Amniotic stem cell (primary cell): ENCODE data around the gene CDS1.
A peak's percentile ranks its signal among the peaks of the same experiment; 100 is the strongest.
"Not testable (repeated sequence)": the region's sequence is repeated elsewhere in the genome, so short reads cannot be mapped to it uniquely, and the experiment has no call there.

ENCODE experiments used
- DNase-seq: peaks from one replicate; lab custom pipeline; 2025; lab: John Stamatoyannopoulos, UW

Gene CDS1

GRCh38 chr4:84582988-84583875 lies at the start of gene CDS1:
CDS1 (plus strand) TSS chr4:84583127; CDS start chr4:84583402, 275 bp downstream.
- no peak for DNase-seq

GRCh38 chr4:84535901-84536300 lies 47.0 kb upstream of the CDS1 start:
- no peak for DNase-seq

- no peak for DNase-seq
Observed at GRCh38 chr4:84545093-84545492, 37.8 kb upstream of the CDS1 start.

- DNase-seq = no peak
Observed at GRCh38 chr4:84547211-84547610, 35.7 kb upstream of the CDS1 start.

GRCh38 chr4:84549191-84549590 lies 33.7 kb upstream of the CDS1 start:
- not testable (repeated sequence) for DNase-seq

GRCh38 chr4:84562156-84562555 lies 20.8 kb upstream of the CDS1 start:
- no peak for DNase-seq

- no peak for DNase-seq
Observed at GRCh38 chr4:84563002-84563401, 19.9 kb upstream of the CDS1 start.

GRCh38 chr4:84565951-84566350 lies 17.0 kb upstream of the CDS1 start:
- DNase-seq = no peak

GRCh38 chr4:84568496-84568895 lies 14.4 kb upstream of the CDS1 start:
- no peak for DNase-seq

GRCh38 chr4:84569009-84569408 lies 13.9 kb upstream of the CDS1 start:
- no peak for DNase-seq

GRCh38 chr4:84573385-84574068 lies 9.4 kb upstream of the CDS1 start:
- no peak for DNase-seq

- DNase-seq = no peak
Observed at GRCh38 chr4:84574069-84574720, 8.7 kb upstream of the CDS1 start.

- DNase-seq = peak; percentile 60
Observed at GRCh38 chr4:84578540-84579402, 4.2 kb upstream of the CDS1 start.

- DNase-seq = no peak
Observed at GRCh38 chr4:84579403-84579776, 3.5 kb upstream of the CDS1 start.

- peak; percentile 9 for DNase-seq
Observed at GRCh38 chr4:84582302-84582987, 482 bp upstream of the CDS1 start.

GRCh38 chr4:84583876-84584380 lies 1.0 kb downstream of the CDS1 start:
- DNase-seq = no peak

- no peak for DNase-seq
Observed at GRCh38 chr4:84585251-84585650, 2.3 kb downstream of the CDS1 start.

GRCh38 chr4:84594724-84595123 lies 11.8 kb downstream of the CDS1 start:
- no peak for DNase-seq

GRCh38 chr4:84596826-84597225 lies 13.9 kb downstream of the CDS1 start:
- no peak for DNase-seq

- DNase-seq = no peak
Observed at GRCh38 chr4:84597450-84597849, 14.5 kb downstream of the CDS1 start.

- no peak for DNase-seq
Observed at GRCh38 chr4:84606645-84607044, 23.7 kb downstream of the CDS1 start.
